ENCODE data around the gene HM13.
A peak's percentile ranks its signal among the peaks of the same experiment; 100 is the strongest.
"Not testable (repeated sequence)": the region's sequence is repeated elsewhere in the genome, so short reads cannot be mapped to it uniquely, and the experiment has no call there.

HM13 gene

GRCh38 chr20:31543966-31544598 lies 29.8 kb downstream of the HM13 start:
- no peak for DNase-seq

- no peak for DNase-seq
These were observed 30.4 kb downstream of the HM13 start for GRCh38 chr20:31544600-31544999.

- DNase-seq = not testable (repeated sequence)
These were observed 31.4 kb downstream of the HM13 start for GRCh38 chr20:31545621-31546040.

- DNase-seq = peak; percentile 82
These were observed 32.9 kb downstream of the HM13 start for GRCh38 chr20:31547017-31547675.

GRCh38 chr20:31547720-31548298 lies 33.6 kb downstream of the HM13 start:
- no peak for DNase-seq

- DNase-seq = no peak
These were observed 34.7 kb downstream of the HM13 start for GRCh38 chr20:31548820-31549512.

- DNase-seq = no peak
These were observed 35.3 kb downstream of the HM13 start for GRCh38 chr20:31549513-31549880.

- DNase-seq = no peak
These were observed 35.9 kb downstream of the HM13 start for GRCh38 chr20:31550099-31550498.

GRCh38 chr20:31551163-31552081 lies 37.2 kb downstream of the HM13 start:
- DNase-seq = no peak

- DNase-seq = no peak
These were observed 41.0 kb downstream of the HM13 start for GRCh38 chr20:31555203-31555775.

GRCh38 chr20:31559704-31560093 lies 45.5 kb downstream of the HM13 start:
- DNase-seq = no peak

- DNase-seq = peak; percentile 40
These were observed 46.0 kb downstream of the HM13 start for GRCh38 chr20:31560094-31560745.

- DNase-seq = no peak
These were observed 46.7 kb downstream of the HM13 start for GRCh38 chr20:31560746-31561598.

- DNase-seq = no peak
These were observed 48.0 kb downstream of the HM13 start for GRCh38 chr20:31562241-31562640.

- no peak for DNase-seq
These were observed 50.0 kb downstream of the HM13 start for GRCh38 chr20:31564284-31564683.

- peak; percentile 41 for DNase-seq
These were observed 51.6 kb downstream of the HM13 start for GRCh38 chr20:31565699-31566318.

GRCh38 chr20:31566319-31566657 lies 52.0 kb downstream of the HM13 start:
- peak; percentile 64 for DNase-seq

GRCh38 chr20:31566658-31567379 lies 52.6 kb downstream of the HM13 start:
- DNase-seq = peak; percentile 94

GRCh38 chr20:31567380-31567720 lies 53.1 kb downstream of the HM13 start:
- DNase-seq = no peak
